ENCODE measurements around the gene ULBP2.
A peak's percentile ranks its signal among the peaks of the same experiment; 100 is the strongest.
"Not testable (repeated sequence)": the region's sequence is repeated elsewhere in the genome, so short reads cannot be mapped to it uniquely, and the experiment has no call there.

The ULBP2 gene

DNA sequence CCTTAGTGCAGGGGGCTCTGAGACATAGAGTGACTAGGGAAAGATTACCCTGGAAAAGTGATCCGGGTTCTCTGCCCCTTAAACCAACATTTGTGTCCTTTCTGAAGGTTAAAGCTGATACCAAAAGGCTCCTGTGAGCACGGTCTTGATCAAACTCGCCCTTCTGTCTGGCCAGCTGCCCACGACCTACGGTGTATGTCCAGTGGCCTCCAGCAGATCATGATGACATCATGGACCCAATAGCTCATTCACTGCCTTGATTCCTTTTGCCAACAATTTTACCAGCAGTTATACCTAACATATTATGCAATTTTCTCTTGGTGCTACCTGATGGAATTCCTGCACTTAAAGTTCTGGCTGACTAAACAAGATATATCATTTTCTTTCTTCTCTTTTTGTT lies 6.8 kb downstream of the ULBP2 start:
- DNase-seq (ENCODE audit: low read depth in 2 of 2) = no peak

DNA sequence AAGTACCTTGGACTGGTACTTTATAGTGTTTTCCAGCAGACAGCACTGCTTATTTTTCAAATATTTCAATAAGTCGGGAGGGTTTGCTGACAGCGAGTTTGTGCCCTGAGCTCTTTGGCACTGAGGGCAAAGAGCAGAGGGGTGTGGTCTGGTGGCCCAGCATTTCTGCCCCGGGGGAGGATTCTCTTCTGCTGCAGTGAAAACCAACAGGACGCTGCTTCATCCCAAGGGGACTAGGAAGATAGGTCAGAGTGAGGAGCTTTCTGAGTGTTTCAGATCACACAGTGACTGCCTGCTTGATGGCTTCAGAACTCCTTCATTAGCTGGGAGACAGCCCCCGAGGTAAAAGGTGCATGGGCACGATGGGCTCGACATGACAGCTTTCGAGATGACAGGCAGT lies 8.6 kb downstream of the ULBP2 start:
- no peak for DNase-seq (ENCODE audit: low read depth in 2 of 2)

DNA sequence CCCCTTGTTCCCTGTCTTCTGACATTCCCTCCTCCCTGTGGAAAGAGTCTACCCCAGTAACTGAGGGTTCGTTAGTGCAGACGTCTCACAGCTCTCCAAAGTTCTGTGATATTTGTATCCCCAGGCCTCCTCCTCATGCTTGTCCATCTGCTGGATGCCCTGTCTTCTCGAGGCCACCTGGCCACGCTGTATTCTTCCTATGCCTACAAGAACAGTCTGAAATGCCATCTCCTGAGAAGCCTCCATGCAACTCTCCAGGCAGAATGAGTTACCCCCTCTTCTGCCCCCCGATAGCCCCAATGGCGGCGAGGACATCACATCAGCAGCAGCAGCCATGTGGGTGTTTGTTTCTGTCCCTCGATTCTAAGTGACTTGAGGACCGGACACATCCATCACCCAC lies 9.3 kb downstream of the ULBP2 start:
- DNase-seq (ENCODE audit: low read depth in 2 of 2) = no peak

DNA sequence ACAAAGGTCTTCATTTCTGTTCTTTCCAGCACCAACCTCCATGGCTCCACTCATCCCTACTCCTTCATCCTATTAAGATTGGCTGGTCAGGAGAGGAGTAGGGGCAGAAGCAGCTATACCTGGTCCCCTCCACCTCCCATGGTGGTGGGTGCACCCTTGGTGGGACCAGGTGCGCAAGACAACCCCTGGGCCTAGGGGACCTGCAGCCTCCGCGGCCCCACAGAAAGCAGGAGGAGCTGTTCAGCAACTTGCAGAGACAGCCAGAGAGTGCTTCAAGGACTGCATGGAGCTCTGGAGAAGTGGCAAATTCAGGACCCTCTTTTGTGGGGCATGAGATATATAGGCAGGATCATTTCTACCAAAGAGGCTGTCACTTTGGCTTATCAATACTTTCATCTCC lies 9.8 kb downstream of the ULBP2 start:
- DNase-seq (ENCODE audit: low read depth in 2 of 2) = no peak

DNA sequence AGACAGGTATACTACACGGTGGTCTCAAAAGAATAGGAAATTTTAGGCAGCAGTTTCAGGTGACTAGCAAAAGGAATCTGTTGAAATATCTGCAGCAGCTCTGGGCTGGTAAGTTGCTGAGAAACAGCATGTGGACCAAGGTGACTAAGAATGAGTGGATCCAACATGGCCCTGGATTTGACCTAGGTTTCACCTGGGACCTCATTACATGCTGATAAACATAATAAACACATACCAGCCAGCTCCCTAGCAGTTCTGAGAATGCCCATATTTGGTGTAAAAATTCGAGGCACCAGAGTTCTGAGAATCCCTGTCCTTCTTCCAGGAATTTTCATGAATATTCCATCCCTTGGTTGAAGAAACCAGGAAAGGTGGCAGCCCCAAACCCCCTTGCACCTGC lies 11.6 kb downstream of the ULBP2 start:
- not testable (repeated sequence) for DNase-seq (ENCODE audit: low read depth in 2 of 2)

DNA sequence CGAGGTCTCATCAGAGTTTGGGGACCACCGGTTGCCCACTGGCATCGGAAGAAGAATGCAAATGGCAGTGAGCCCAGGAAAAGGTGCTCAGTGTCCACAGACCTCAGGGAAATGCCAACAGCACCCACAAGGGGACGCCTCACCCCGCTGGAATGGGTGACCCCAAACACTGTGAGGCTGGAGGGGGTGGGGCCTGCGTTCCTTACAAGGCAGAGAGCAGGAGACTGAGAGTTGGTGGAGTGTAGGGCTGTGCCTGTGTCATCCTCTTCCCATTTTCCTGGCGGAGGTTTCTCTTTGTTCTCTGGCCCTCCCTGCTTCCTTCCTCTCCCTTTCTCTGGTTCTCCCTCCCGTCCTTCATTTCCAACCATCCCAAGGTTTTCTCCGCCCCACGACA lies 12.1 kb downstream of the ULBP2 start:
- DNase-seq (ENCODE audit: low read depth in 2 of 2) = not testable (repeated sequence)

DNA sequence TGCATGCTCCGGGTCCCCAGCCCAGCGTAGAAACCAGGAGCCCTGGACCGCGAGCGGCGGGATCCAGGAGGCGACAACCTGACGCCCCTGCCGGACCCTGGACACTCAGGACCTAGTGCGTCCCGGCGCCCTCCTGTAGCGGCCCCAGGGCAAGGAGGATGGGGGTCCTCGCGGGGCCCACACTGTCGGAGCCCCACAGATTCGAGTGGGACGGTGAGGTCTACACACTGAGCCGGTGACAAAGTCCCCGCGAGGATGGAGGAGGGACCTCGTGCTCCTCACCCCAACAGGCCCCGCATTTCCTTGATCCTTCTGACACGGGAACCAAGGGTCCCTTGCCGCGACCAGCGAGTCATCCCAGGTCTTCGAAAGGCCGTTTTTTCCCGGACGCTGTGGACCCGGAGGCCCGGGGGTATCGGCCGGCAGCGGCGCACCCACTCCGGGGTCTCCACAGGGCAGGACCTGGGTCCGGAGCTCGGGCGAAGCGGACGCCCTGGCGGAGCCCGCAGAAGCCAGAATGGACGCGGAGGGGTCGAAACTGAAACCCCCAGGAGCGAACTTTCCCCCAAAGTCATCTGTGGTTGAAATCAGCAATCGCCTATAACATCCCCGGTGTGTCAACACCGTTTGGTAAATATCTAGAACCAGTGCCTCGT lies 12.6 kb downstream of the ULBP2 start:
- not testable (repeated sequence) for DNase-seq (ENCODE audit: low read depth in 2 of 2)

DNA sequence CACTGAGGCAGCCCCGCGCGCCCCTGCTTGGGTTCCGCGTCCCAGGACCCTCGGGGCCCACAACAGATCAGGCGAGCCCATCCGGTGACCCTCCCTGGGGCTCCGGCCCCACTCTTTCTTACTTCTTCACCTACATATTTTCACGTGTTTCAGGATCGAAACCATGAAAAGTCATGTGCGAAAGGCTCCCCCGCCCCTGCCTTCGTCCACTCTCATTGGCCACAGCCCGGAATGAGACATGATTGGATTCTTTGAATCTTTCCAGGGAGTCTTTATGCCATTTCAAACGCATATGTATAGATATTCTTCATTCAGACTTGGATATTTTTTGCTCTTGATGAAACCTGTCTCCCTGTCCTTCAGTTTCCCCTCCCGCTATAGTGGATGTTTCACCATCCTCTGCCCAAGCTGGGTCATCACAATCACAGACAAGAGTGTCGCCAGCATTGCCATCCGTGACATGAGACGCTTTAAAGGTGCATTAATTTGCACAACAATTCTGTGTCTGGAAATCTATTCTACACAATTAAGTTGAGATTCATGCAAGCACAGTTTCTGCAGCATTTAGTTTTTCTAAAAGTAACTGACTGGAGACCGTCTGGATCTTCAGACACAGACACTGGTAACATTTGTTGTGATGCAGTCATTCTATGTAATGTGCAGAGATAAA lies 13.3 kb downstream of the ULBP2 start:
- DNase-seq (ENCODE audit: low read depth in 2 of 2) = not testable (repeated sequence)

DNA sequence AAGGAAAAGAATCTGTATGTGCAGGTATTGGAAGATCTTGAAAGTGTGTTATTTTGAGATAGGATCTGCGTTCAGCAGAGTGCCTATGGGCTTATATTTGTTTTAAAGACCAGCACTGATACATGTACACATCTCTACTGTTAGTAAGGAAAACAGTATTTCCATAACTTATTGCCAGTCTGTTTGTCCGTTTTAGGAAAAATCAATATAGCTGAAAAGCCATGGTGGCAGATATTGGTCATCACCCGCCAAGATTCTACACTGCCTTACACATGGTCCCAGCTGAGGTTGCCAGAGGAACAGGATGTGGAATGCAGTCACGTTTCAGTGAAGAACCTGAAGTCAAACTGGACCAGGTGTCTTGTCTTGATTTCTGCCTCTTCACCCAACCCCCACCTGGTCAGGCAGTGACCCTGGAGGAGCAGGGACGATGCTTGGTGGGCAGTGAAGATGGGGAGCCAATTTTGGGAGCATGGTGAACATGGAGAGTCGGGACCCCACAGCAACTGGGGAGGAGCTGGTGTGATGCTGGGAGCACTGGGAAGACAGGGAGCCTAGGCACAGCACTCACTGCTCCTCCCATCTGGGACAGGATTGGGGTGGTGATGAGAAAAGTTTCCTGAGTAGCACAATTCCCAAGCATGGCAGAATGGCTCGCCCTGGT lies 14.0 kb downstream of the ULBP2 start:
- not testable (repeated sequence) for DNase-seq (ENCODE audit: low read depth in 2 of 2)

DNA sequence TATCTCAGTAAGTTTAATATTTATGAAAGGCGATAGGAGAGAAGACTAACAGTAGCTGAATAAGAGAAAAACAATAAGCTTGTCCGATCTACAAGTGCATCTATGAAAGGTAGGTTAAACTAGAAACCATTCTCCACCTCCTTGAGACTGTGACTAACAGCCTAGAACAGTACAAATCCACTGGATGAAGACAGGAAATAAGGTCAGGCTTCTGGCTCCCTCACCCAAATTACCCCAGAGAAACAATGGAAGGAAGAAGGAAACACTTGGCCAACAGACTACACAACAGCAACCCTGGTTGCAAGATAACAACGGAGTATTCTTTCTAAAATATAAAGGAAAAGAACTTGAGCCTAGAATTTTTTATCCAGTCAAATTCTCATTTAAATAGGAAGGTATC lies 16.3 kb downstream of the ULBP2 start:
- DNase-seq (ENCODE audit: low read depth in 2 of 2) = not testable (repeated sequence)

DNA sequence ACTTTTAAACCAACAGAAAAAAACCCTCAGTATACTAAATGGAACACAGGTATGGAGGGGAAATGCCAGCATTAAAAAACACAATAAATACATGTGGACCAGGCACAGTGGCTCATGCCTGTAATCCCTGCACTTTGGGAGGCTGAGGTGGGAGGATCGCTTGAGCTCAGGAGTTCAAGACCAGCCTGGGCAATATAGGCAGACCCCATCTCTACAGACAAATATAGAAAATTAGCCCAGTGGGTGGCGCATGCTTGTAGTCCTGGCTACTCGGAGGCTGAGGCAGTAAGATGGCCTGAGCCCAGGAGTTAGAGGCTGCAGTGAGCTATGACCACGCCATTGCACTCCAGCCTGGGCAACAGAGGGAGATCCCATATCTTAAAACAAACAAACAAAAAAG lies 18.0 kb downstream of the ULBP2 start:
- not testable (repeated sequence) for DNase-seq (ENCODE audit: low read depth in 2 of 2)

DNA sequence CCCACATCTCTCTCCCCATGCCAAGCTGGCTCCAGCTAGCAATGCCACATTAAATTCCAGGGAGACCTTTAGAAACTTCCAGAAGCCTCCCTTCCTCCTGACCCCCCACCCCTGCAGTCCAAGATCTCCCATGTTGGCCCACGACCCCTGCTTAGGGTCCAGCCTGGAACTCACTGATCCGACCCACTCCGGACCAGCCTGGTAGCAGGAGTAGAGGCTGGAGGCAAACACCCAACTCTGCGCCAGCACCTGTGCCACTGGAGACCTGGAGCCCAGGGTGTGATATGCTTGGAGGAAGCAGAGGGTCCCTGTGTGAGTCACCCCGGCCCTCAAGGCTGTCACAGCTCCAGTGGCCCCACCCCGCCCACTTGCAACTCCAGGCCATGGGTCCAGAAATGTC lies 18.7 kb downstream of the ULBP2 start:
- no peak for DNase-seq (ENCODE audit: low read depth in 2 of 2)

DNA sequence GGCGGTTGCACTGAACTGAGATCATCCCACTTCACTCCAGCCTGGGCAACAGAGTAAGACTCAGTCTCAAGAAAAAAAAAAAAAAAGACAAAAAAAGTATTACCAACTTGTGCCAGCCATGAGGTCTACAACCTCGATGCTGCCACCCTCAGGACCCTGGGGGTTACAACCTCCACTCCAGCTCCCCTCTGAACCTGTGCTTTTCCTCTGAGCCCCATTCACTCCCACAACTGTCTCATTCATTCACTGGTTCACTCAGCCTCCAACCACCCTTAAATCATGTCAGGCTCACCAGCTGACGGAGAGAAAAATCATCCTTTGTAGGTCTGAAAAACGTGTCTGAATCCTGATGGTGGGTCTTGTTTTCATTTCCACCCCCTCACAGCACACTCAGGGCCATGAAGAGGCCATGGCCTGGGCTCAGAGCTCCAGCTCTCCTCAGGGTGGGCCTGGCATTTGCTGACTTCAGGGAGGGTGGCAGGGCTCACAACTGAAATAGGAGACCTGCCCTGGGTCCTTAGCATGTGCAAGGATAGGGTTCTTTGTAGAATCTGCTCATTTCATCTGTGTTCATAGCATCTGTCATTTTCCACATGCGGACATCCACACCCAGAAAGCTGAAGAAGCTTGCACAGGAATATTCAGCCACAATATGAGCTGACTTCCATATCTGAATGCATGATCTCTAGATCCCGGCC lies 20.1 kb downstream of the ULBP2 start:
- no peak for DNase-seq (ENCODE audit: low read depth in 2 of 2)

DNA sequence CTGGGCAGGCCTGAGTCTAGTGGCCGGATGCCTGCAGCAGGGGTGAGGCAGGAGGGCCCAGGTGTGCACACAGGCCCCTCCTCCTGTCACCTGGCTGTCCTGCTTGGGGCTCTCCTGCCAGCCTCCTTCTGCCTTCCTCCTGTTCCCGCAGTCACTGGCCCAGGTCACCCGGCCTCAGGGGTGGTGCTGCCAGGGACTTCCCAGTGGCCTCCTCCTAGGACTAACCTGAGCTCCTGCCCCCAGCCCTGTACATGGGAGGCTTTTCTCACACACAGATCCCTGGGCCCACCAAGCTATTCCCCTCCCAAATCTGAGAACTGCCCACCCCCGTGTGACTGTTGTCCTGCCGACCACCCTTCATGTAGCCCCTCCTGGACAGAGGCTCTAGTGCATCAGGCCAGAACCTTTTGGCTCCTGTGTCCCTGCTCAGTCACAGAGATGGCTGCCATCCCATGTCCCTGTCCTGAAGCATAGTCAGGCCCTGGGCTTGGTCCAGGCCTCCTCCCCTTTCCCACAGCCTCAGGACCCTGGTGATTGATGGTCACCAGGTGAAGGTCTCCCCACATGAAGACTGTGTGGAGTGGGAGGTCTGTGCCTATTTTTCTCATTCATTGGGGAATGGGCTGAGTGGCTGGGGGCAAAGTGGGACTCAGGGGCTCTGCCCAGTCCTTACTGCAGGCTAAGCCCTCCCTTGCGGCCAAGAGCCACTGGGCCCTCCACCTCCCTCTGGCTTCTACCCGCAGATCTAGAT lies 20.8 kb downstream of the ULBP2 start:
- no peak for DNase-seq (ENCODE audit: low read depth in 2 of 2)

DNA sequence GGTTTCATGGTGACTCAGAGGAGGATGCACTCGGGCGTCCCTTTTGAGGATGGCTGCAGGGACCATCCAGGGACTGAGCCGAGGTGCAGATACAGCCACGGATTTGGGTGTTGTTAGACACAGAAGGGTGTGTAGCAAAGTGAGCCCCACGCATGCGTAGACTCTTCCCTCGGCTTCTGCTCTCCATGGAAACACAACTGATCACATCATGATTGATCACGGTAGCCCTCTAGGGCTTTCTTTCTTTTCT lies 21.3 kb downstream of the ULBP2 start:
- DNase-seq (ENCODE audit: low read depth in 2 of 2) = no peak

DNA sequence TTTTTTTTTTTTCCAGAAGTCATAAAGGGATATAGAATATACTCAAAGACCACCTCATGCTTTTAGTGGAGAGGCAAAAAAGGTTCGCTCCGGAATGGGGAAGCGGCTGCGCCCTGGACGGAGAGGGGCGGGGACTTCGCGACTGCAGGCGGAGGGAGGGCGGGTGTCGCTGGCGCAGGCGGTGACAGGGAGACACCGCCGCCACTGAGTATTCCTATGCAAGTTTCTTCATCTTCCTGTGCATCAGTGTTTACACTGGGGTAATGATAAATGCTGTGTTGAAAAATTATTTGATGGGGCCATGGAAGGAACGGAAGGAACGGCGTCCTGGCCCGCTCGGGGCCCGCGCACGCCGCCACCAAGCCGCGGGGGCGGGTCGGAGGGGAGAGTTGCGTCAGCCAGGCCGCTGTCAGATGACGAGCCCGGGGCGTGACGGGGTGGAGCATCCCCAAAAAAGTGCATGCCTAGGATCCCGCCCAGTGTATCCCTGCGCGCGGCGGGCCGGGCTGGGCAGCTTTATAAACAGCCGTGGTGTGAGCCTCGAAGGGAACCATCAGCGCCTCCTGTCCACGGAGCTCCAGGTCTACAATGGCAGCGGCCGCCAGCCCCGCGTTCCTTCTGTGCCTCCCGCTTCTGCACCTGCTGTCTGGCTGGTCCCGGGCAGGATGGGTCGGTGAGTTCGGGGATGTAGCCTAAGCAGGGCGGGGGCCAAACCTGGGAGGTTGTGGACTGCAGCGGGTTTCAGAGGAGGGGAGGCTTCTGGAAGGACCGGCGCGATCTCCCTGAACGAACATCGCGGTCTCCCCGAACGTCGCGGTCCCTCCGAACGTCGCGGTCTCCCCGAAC lies 21.9 kb downstream of the ULBP2 start, which contains the start of gene ULBP1:
TSS of gene ULBP1 (plus strand) at position 482 of the 846 bp plus-strand sequence. CDS start at position 589, 107 bp downstream.
- DNase-seq (ENCODE audit: low read depth in 2 of 2) = peak; percentile 68 to 77

DNA sequence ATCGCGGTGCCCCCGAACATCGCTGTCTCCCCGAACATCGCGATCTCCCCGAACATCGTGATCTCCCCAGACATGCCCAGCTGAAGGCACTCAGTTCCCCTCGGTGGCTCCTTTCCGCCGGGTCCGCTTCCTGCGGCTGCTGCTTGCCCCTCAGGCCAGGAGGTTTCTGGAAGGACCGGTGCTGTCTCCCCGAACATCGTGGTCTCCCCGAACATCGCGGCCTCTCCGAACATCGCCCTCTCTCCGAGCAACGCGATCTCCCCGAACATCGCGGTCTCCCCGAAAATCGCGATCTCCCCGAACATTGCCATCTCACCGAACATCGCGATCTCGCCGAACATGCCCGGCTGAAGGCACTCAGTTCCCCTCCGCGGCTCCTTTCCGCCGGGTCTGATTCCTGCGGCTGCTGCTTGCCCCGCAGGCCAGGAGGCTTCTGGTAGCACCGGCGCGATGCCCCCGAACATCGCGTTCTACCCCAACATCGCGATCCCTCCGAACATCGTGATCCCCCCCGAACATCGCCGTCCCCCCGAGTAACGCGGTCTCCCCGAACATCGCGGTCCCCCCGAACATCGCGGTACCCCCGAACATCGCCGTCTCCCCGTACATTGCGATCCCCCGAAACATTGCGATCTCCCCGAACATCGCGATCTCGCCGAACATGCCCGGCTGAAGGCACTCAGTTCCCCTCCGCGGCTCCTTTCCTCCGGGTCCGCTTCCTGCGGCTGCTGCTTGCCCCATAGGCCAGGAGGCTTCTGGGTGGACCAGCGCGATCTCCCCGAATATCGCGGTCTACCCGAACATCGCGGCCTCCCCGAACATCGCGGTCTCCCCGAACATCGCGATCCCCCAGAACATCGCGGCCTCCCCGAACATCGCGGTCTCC lies 22.7 kb downstream of the ULBP2 start:
- DNase-seq (ENCODE audit: low read depth in 2 of 2) = no peak

DNA sequence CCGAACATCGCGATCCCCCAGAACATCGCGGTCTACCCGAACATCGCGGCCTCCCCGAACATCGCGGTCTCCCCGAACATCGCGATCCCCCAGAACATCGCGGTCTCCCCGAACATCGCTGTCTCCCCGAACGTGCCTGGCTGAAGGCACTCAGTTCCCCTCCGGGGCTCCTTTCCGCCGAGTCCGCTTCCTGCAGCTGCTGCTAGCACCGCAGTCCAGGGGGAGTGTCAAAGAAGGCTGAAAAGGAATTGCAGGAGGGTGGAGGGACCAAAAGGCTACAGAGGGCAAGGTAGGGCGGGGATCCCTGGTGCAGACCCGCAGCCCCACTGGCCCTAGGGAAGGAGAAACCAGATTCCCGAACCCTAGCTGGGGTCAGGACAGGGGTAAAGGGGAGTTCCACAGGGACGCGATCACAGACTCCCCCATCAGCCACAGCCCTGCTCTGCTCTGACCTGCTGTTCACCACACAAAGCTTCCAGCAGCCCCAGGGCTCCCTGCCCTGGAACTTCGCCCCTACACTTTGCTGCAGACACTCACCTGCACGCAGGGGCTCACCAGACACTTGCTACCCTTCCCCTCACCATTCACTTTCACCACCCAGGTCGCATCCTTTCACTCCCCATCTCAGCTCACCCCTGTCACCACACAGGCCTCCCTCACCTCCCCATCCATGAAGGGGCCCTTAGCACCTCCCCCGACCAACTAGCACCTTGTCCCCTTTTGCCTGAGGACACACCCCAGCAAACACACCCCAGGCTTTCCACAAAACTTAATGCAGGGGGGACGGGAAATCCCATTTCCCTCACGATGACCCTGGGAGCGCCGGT lies 23.6 kb downstream of the ULBP2 start:
- no peak for DNase-seq (ENCODE audit: low read depth in 2 of 2)

DNA sequence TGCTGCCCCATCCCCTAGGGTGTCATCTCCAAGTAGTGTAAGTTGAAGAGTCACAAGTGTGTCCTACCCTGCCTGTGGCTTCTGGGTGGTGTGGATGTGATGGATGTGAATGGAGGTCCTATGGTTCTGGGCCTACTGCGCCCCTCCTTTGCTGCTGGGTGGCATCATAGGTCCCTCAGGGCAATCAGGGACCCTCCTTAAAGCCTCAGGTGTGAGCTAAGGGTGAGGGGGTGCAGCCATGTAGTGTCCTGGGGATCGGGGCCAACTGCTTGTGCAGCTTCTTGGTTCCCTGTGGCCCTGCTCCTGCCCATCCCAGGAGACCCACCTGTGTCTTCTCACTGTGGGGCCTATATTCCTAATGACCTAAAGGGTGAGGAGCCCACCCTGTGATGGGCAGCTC lies 24.5 kb downstream of the ULBP2 start:
- not testable (repeated sequence) for DNase-seq (ENCODE audit: low read depth in 2 of 2)

All from stimulated activated CD8-positive, alpha-beta memory T cell treated with anti-CD3 and anti-CD28 coated beads, Interleukin-15, amount 100 ng/mL, for 48 hours (primary cell).